ENCODE data around the gene PTCSC3.

The PTCSC3 gene

DNA sequence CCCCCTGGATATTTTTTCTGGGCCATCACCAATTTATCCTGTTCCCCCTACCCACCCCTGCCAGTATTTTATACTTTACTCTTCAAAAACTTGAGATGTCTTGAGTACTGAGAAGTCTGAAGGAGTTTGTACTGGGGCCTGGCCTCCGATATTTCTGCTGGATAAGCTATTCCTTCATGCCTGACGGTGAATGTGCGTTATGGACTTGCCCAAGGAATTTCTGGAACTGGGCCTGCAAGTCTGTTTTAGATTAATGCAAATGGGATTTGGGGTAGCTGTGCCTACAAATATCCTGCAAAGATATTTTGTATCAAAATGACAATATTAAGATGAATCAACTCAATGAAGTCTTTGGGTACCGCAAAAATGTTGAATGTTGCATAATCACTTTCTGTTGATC lies at the start of gene PTCSC3:
Gene PTCSC3, minus strand, starts transcription at position 199 of the 400 bp plus-strand sequence.
- in situ Hi-C loops (cut with HindIII; ENCODE audit: low sequenced_read_pairs) = no loop called here

GRCh38 chr14:36226164-36226563 lies 49.6 kb upstream of the PTCSC3 start:
- in situ Hi-C loops (cut with HindIII; ENCODE audit: low sequenced_read_pairs) = no loop called here

GRCh38 chr14:36224176-36224575 lies 47.7 kb upstream of the PTCSC3 start:
- in situ Hi-C loops (cut with HindIII; ENCODE audit: low sequenced_read_pairs) = no loop called here

- in situ Hi-C loops (cut with HindIII; ENCODE audit: low sequenced_read_pairs) = no loop called here
Measured at GRCh38 chr14:36223558-36223957, 47.0 kb upstream of the PTCSC3 start.

DNA sequence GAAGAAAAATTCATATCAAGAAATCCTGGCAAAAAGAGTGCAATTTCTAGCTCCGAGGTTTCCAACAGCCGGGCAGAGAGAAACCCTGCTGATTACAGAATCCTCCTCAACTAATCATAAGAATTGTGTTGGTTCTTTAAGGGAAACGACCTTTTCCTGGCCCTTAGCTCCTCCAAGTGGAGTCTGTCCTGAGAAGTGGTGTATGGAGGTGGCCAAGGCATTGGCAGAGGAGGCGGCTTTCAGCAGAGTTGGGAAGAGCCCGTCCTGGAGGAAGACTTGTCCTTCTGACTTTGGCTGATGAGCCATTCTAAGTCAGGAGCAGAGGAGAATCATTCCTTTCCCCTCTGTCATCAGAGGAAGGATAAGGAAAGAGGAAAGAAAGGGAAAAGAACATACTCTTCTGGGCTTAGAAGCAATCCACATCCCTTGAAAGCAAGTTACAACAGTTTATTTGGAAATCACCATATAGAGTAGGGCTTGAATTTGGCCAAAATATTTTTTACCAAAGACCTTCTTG lies 46.5 kb upstream of the PTCSC3 start:
- in situ Hi-C loops (cut with HindIII; ENCODE audit: low sequenced_read_pairs) = no loop called here

DNA sequence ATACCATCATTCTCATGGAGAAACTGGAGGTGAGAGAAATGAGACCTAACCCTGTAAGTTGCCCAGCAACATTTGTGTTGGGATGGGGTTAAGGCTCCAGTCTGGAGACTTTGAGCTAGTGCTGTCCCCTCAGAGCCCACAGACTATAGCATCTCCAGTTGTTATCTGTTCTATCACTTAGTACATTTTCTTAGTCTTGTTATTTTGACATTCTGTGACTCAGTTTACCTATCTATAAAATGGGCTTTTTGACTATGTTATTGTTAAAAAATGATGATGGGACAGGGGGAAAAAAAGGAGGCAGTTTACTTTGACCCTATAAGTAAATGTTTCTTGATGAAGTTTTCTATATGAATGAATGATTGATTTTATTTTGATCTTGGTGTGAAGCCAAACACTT lies 45.8 kb upstream of the PTCSC3 start:
- in situ Hi-C loops (cut with HindIII; ENCODE audit: low sequenced_read_pairs) = no loop called here

- in situ Hi-C loops (cut with HindIII; ENCODE audit: low sequenced_read_pairs) = no loop called here
Measured at GRCh38 chr14:36221112-36221511, 44.6 kb upstream of the PTCSC3 start.

DNA sequence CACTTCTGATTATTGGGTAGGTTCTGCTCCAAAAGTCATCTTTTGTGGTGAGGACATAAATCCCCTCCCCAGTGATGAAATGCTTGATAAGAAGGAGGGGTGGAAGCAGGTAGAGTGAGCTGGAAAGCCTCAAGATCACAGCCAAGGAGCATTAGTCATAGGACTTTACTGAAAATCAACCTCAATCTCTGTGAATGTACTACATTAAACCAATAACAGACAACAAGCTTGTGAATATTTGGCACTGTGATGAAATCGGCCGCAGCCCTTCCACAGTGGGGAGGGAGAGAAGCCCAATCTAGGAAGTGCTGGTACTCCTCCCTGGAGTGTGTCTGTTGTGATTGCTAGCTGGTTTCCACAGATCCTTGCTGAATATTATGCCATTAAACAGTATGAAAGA lies 41.2 kb upstream of the PTCSC3 start:
- in situ Hi-C loops (cut with HindIII; ENCODE audit: low sequenced_read_pairs) = no loop called here

DNA sequence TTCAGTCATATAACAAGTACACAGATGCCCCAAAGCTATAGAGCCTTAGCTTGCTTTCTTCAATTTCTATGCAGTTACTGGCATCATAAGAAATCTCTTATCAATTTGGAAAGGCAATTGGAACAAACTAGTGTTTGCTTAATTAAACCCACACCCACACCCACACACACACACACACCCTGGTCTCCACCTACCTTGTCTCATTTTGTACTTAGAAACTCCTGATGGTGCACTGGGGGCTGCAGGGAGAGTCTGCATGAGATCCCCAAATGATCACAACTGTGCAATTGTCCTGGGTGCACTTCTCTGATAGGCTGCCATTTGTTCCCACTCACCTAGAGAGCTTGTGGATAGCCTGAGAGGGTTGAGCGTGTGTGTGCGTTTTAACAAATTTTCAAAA lies 40.5 kb upstream of the PTCSC3 start:
- in situ Hi-C loops (cut with HindIII; ENCODE audit: low sequenced_read_pairs) = no loop called here

DNA sequence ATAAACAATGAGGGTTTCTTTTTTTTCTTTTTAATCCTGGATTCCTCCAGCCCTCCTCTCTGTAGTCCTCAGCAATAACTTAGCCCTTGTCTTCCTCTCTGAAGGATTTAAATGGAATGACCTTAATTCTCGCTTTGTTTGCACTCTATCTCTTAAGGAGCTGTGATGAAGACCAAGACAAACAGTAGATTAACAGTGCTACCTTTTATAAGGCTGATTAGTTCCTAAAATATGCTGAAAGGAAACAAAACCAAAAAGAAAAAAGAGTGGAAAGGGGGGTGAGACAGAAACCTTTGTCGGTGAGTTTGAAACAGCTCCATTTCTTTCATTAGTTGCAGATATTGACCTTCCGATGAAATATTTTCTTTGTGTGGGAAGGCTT lies 38.7 kb upstream of the PTCSC3 start:
- in situ Hi-C loops (cut with HindIII; ENCODE audit: low sequenced_read_pairs) = no loop called here

GRCh38 chr14:36214476-36215216 lies 38.1 kb upstream of the PTCSC3 start:
- in situ Hi-C loops (cut with HindIII; ENCODE audit: low sequenced_read_pairs) = no loop called here

- in situ Hi-C loops (cut with HindIII; ENCODE audit: low sequenced_read_pairs) = no loop called here
Measured at GRCh38 chr14:36212987-36213386, 36.5 kb upstream of the PTCSC3 start.

GRCh38 chr14:36212577-36212976 lies 36.1 kb upstream of the PTCSC3 start:
- in situ Hi-C loops (cut with HindIII; ENCODE audit: low sequenced_read_pairs) = no loop called here

DNA sequence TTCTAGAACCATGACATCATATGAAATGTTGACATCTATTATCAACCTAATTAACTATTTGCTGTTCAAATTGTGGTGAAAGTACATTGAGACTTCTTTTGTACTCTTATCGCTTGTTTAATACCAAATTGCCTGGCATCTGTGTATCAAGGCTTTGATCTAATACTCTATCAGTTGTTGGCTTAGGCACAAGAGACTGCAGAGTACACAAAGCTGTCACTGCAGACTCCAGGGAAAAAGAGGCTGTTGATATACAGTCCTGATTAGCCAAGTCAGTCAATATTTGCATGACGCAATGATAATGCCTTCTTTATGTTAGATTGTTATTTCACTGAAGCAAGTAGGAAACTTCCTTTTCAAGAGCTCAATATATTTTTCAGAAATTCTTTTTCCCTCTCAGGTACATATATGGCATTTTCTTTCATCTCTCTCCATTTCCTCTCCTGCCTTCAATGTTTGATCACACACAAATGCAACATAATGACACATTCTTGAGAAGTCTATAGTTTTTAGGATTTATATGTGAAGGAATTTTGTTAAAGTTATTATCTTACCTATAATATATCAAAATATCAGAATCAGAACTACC lies 32.3 kb upstream of the PTCSC3 start:
- in situ Hi-C loops (cut with HindIII; ENCODE audit: low sequenced_read_pairs) = no loop called here

DNA sequence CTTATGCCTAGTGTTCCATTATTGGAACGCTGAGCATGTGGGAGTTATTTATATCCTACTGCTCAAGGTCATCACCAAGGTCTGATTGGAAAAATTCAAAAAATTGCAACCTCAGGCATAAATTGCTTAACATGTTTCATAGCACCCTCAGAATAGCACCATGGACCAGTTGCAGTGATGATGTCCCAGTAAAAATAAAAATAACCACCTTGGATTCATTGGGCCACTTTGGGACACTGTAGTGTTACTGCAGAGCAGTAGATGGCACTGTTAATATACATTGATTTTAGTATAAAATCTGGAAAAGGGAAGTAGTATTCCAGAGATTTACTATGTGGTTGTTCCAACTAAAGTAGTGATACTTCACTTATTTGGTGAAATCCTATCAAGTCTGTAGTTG lies 31.0 kb upstream of the PTCSC3 start:
- in situ Hi-C loops (cut with HindIII; ENCODE audit: low sequenced_read_pairs) = no loop called here

DNA sequence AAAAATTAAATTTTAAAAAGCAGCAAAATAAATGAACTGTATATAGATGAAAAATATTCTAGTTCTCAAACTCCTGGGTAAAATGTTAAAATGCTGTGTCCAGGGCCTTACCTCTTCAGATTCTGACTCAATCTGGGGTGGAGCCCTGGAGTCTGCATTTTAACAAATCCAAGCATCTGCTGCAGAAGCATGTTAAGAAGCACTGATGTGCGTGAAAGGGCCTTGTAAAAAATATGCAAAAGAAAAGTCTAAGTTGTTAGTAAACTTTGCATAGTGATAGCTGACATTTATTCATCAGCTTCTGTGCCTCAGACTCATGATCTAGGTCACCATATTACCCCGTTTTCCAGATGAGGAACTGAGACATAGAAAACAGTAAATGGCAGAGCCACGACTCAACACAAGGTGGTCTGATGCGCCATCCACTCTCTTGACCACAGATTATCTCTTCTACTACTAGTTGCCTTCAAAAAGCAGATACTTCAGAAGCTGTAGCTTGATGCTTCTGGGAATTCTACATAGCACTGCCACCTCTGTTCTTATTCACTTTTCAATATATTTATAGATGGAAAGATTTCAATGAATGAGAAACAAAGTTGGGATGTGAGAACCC lies 28.0 kb upstream of the PTCSC3 start:
- in situ Hi-C loops (cut with HindIII; ENCODE audit: low sequenced_read_pairs) = no loop called here

DNA sequence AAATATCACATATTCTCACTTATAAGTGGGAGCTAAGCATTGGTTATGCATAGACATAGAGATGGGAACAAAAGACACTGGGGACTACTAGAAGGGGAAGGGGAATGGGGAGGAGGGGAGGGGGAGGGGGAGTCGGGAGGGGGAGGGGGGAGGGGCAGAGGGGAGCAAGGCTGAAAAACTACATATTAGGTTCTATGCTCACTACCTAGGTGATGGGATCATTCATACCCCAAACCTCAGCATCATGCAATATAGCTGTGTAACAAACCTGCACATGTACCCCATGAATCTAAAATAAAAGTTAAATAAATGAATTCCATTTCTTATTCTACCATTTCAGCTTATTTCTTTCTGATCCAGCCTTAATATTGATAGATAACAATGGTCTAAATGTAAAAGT lies 21.9 kb upstream of the PTCSC3 start:
- in situ Hi-C loops (cut with HindIII; ENCODE audit: low sequenced_read_pairs) = no loop called here

- in situ Hi-C loops (cut with HindIII; ENCODE audit: low sequenced_read_pairs) = no loop called here
Measured at GRCh38 chr14:36194663-36195062, 18.1 kb upstream of the PTCSC3 start.

GRCh38 chr14:36192530-36192929 lies 16.0 kb upstream of the PTCSC3 start:
- in situ Hi-C loops (cut with HindIII; ENCODE audit: low sequenced_read_pairs) = no loop called here

DNA sequence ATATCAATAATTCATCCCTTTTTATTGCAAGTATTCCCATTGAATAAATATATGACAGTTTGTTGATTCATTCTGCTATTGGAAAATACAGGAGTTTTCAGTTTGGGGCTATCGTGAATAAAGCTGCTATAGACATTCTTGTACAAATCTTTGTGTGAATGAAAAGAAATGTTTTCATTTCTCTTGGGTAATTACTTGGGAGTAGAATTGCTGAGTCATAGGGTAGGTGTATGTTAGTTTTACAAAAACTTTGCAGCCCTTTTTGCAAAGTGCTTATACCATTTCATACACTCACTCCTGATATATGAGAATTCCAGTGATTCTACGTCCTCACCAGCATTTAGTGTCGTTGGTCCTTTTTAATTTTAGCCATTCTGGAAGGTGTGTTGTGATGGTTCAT lies 6.9 kb upstream of the PTCSC3 start:
- in situ Hi-C loops (cut with HindIII; ENCODE audit: low sequenced_read_pairs) = no loop called here

- in situ Hi-C loops (cut with HindIII; ENCODE audit: low sequenced_read_pairs) = no loop called here
Measured at GRCh38 chr14:36181417-36181816, 4.9 kb upstream of the PTCSC3 start.

DNA sequence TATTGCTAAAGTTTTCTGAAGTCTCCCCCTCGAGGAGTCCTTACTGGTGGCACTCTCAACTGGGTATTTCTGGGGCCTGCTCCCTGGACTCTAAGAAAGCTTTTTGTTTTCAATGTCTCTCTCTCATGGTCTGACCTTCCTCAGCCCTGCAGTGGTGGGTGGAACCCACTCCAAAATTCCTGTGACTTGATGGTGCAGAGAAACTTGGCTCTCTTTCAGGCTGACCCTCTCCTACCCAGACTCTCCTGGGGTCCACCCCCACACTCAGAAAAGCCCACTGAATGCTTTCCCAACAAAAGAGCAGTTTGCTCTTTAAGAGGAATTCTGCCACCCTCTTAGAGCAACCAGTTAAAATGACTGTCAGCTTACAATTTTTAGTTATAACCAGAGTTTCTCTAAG lies 967 bp upstream of the PTCSC3 start:
- in situ Hi-C loops (cut with HindIII; ENCODE audit: low sequenced_read_pairs) = no loop called here

Data from endothelial cell of hepatic sinusoid (primary cell).